Neural cell (in vitro differentiated cells): Measurements from ENCODE around the gene ITGB6. TPM values are rescaled to one million over a fixed set of nuclear protein-coding genes. Genes with fewer than 3 reads are reported as not detected.

Source experiments
- H2AFZ ChIP-seq: fragments of 200-600, 300-800 bp; sonication (generic), shearing (Covaris generic); 2 replicates; pipeline ENCODE4 v1.6.0; 2014; ENCODE audit warnings: low read depth, mild to moderate bottlenecking, antibody characterized with exemption, low read length, moderate library complexity
- H3F3A ChIP-seq: fragments of 200-600 bp; shearing (Covaris generic); 2 replicates; pipeline ENCODE4 v1.6.1; 2016; ENCODE audit warnings: mild to moderate bottlenecking, moderate library complexity, mixed read lengths, antibody characterized with exemption, low read length; ENCODE audit not compliant: insufficient read depth, poor library complexity, severe bottlenecking
- H3K27ac ChIP-seq: fragments of 200-600, 300-800 bp; sonication (generic), shearing (Covaris generic); 2 replicates; pipeline ENCODE4 v1.5.1; 2014; ENCODE audit warnings: mild to moderate bottlenecking, low read length, moderate library complexity
- H3K27me3 ChIP-seq: fragments of 300-800, 200-600 bp; sonication (generic), shearing (Covaris generic); 2 replicates; pipeline ENCODE4 v1.6.0; 2014; ENCODE audit warnings: mild to moderate bottlenecking, low read depth, low read length, moderate library complexity; ENCODE audit not compliant: insufficient read depth
- H3K36me3 ChIP-seq: fragments of 300-800, 200-600 bp; sonication (generic), shearing (Covaris generic); 2 replicates; pipeline ENCODE4 v1.5.1; 2014; ENCODE audit warnings: mild to moderate bottlenecking, antibody characterized with exemption, low read length, moderate library complexity; ENCODE audit not compliant: insufficient read depth
- H3K4me2 ChIP-seq: fragments of 300-800, 200-600 bp; sonication (generic), shearing (Covaris generic); 2 replicates; pipeline ENCODE4 v1.6.0; 2014; ENCODE audit warnings: mild to moderate bottlenecking, low read length
- H3K4me3 ChIP-seq: fragments of 300-800, 200-600 bp; sonication (generic), shearing (Covaris generic); 2 replicates; pipeline ENCODE4 v1.5.1; 2014; ENCODE audit warnings: mild to moderate bottlenecking, low read length, moderate library complexity
- H3K79me2 ChIP-seq: fragments of 200-600 bp; shearing (Covaris generic); replicated peaks from 2 replicates; pipeline ENCODE4 v1.6.0; 2014; ENCODE audit warnings: mild to moderate bottlenecking, low read length, moderate library complexity; ENCODE audit not compliant: insufficient read depth
- H3K9ac ChIP-seq: fragments of 300-800, 200-600 bp; sonication (generic), shearing (Covaris generic); 2 replicates; pipeline ENCODE4 v1.6.1; 2016; ENCODE audit warnings: mild to moderate bottlenecking, low read length, mixed read lengths
- H3K9me2 ChIP-seq: fragments of 200-600 bp; shearing (Covaris generic); 2 replicates; pipeline ENCODE4 v1.6.1; 2016; ENCODE audit warnings: mild to moderate bottlenecking, low read length, mixed read lengths; ENCODE audit not compliant: insufficient read depth
- H3K9me3 ChIP-seq: fragments of 200-600, 300-800 bp; sonication (generic), shearing (Covaris generic); 2 replicates; pipeline ENCODE4 v1.6.1; 2016; ENCODE audit warnings: mild to moderate bottlenecking, mixed run types, low read length, moderate library complexity, mixed read lengths
- H4K20me1 ChIP-seq: fragments of 200-600 bp; shearing (Covaris generic); 2 replicates; pipeline ENCODE4 v1.6.1; 2016; ENCODE audit warnings: mild to moderate bottlenecking, mixed run types; ENCODE audit not compliant: insufficient read depth
- EP300 ChIP-seq: fragments of 450-650 bp; conservative IDR thresholded peaks from 2 replicates; pipeline ENCODE4 v1.6.1; 2014; ENCODE audit warnings: antibody characterized with exemption, mild to moderate bottlenecking, moderate library complexity; ENCODE audit not compliant: poor library complexity, severe bottlenecking
- EZH2 ChIP-seq: fragments of 200-600, 300-800 bp; shearing (Covaris generic), sonication (generic); IDR thresholded peaks from 2 replicates; pipeline ENCODE4 v1.6.1; 2014; ENCODE audit warnings: antibody characterized with exemption, low read length, borderline replicate concordance, mild to moderate bottlenecking; ENCODE audit not compliant: insufficient read depth, poor library complexity, severe bottlenecking
- MXI1 ChIP-seq: fragments of 450-650 bp; conservative IDR thresholded peaks from 2 replicates; pipeline ENCODE4 v1.6.1; 2014; ENCODE audit warnings: antibody characterized with exemption, mild to moderate bottlenecking; ENCODE audit not compliant: poor library complexity, severe bottlenecking
- POLR2AphosphoS5 ChIP-seq: IDR thresholded peaks from 2 replicates; pipeline ENCODE4 v1.6.1; 2012
- RAD21 ChIP-seq: fragments of 450-650 bp; conservative IDR thresholded peaks from 2 replicates; pipeline ENCODE4 v1.6.1; 2014; ENCODE audit warnings: antibody characterized with exemption, mild to moderate bottlenecking, moderate library complexity
- SMC3 ChIP-seq: fragments of 450-650 bp; conservative IDR thresholded peaks from 2 replicates; pipeline ENCODE4 v1.6.1; 2014; ENCODE audit warnings: antibody characterized with exemption, mild to moderate bottlenecking, moderate library complexity; ENCODE audit not compliant: poor library complexity
- TAF1 ChIP-seq: IDR thresholded peaks from 2 replicates; pipeline ENCODE4 v1.6.1; 2012; ENCODE audit warnings: low read depth
- polyA plus RNA-seq: library from polyadenylated mRNA; depleted of rRNA; stranded (reverse); fragments of >200 nt; gene quantifications from 2 replicates; pipeline ENCODE4 v1.2.3, GENCODE V29; 2014
- TF ChIP-seq, protein P1 (sequence below): fragments of 450-650 bp; IDR thresholded peaks from 2 replicates; pipeline ENCODE4 v1.5.1; 2014; ENCODE audit warnings: antibody characterized with exemption, mild to moderate bottlenecking, moderate library complexity; ENCODE audit not compliant: poor library complexity, severe bottlenecking
- TF ChIP-seq, protein P2 (sequence below): IDR thresholded peaks from 2 replicates; pipeline ENCODE4 v1.6.1; 2012; ENCODE audit warnings: borderline replicate concordance

Gene ITGB6
- polyA plus RNA-seq, 1 donor from 2014 or later: 8.3 TPM

DNA sequence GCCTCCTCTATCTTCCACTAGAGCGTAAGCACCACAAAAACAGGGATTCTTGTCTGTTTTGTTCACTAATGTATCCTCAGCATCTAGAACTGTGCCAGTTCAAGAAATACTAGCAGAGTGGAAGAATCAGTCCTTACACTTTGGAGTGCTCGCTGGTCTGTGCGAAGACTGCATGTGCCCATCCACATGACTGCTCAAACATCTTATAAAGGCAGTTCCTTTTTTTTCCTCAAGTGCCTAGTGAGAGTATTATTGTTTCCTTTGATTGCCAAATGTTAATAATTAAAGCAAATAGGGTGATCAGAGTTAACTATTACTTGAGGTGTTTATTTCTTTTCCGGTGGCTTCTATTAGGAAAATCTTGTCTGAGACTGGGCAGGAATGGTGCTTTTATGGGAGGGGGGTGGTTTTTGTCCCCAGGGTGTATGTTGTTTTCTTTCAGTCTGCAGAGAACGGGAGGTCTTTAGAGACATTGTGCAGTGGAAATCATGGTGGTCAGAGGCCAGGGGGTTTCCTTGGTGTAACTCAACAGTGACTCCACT is 45.6 kb upstream of the ITGB6 start:
- Histone ChIP-seq H3K79me2 (no peaks in the 10 kb centered on the region), H3K9me3 (no peaks in the 10 kb centered on the region), H3K27me3 (no peaks in the 10 kb centered on the region), H3K36me3 (no peaks in the 10 kb centered on the region), H3K4me2 (no peak overlapping the region), H3K9me2 (no peaks in the 10 kb centered on the region), H4K20me1 (no peaks in the 10 kb centered on the region), H3K4me3 (no peak overlapping the region), H3F3A (no peaks in the 10 kb centered on the region), H2AFZ (no peak overlapping the region), H3K27ac (no peak overlapping the region), H3K9ac (no peak overlapping the region)
- TF ChIP-seq, protein P1, sequence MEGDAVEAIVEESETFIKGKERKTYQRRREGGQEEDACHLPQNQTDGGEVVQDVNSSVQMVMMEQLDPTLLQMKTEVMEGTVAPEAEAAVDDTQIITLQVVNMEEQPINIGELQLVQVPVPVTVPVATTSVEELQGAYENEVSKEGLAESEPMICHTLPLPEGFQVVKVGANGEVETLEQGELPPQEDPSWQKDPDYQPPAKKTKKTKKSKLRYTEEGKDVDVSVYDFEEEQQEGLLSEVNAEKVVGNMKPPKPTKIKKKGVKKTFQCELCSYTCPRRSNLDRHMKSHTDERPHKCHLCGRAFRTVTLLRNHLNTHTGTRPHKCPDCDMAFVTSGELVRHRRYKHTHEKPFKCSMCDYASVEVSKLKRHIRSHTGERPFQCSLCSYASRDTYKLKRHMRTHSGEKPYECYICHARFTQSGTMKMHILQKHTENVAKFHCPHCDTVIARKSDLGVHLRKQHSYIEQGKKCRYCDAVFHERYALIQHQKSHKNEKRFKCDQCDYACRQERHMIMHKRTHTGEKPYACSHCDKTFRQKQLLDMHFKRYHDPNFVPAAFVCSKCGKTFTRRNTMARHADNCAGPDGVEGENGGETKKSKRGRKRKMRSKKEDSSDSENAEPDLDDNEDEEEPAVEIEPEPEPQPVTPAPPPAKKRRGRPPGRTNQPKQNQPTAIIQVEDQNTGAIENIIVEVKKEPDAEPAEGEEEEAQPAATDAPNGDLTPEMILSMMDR: no peak
- TF ChIP-seq POLR2AphosphoS5: no peak
- no peak for TF ChIP-seq TAF1

DNA sequence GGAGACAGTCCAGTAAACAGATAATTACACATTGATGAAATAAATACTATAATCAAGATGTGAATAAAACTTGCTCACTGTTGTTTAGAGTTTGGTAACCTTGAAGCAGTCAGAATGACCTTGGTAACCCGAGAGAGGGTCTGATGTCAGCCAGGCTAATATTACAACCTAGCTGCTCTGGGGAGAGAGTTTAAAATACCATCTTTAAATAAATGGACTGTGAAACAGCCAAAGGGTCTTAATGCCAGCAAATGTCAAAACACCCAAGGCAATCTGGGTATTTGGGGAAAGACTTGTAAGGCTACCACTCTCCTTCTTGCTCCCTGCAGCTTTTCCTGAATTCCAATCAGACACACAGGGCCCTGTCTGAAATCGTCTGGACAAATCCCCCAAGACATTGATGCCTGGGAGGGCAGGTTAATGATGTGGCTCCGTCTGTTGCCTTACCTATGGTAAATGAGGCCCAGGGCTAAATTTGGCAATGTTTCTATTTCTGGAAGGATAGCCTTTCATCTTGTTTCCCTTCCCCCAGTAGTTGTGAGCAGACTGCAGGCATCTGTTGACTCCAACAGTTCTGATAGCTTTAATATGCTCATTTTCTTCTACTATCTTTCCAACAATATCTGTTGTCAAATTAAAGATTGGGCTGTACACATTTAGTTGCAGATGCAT is 43.0 kb upstream of the ITGB6 start:
- H3K4me2 ChIP-seq: no peak overlapping the region
- no peak for TF ChIP-seq MXI1

DNA sequence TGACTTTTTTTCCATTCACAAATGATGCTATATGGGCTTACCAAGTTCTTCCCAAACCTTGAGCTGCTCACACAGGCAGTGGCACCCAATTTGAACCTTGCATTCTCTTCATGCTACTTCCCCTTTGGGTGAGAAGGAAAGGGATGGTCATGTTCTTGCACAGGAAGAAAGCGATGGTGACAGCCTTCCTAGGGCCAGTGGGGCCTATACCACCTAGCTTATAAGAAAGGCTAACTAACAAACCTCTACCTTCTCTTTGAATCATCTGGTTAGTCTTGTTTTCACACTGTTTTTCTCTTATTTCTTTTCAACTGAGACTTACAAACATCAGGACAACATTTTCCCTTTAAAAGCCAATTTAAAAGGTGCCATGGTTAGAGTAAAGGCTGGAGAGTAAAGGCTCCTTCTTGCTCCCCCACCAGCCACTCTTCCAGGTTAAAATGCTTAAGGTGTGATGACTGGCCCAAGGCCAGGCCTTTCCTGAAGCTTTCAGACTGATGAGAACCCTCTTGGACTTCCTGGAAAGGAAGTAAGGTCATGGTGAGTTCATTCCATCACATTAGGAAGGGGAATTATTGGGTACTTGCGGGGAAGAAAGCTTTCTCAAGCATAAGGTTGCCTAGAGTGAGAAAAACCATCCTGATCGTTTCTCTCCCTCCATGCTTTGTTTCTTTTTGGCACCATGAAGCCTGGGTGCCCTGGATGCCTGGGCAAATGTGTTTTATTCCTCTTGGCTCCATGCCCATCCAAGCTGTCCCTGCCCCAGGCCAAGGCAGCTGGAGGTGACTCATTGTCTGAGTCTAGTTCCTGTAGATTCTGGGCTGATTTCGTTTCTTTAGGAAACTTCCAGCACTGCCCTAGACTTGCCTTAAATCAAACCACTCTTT is 41.4 kb upstream of the ITGB6 start:
- Histone ChIP-seq H3K9me2 (no peaks in the 10 kb centered on the region), H3K4me2 (no peak overlapping the region), H3K36me3 (no peaks in the 10 kb centered on the region), H3K4me3 (no peak overlapping the region), H3K9me3 (no peaks in the 10 kb centered on the region), H3K79me2 (no peaks in the 10 kb centered on the region), H4K20me1 (no peaks in the 10 kb centered on the region), H3K27me3 (no peaks in the 10 kb centered on the region), H3F3A (no peaks in the 10 kb centered on the region), H3K27ac (no peak overlapping the region), H3K9ac (no peak overlapping the region), H2AFZ (no peak overlapping the region)
- TF ChIP-seq, protein P1: no peak
- TF ChIP-seq EZH2 (no peak), TAF1 (no peak), SMC3 (no peak), RAD21 (no peak), MXI1 (no peak), EP300 (no peak)
- TF ChIP-seq, protein P2, sequence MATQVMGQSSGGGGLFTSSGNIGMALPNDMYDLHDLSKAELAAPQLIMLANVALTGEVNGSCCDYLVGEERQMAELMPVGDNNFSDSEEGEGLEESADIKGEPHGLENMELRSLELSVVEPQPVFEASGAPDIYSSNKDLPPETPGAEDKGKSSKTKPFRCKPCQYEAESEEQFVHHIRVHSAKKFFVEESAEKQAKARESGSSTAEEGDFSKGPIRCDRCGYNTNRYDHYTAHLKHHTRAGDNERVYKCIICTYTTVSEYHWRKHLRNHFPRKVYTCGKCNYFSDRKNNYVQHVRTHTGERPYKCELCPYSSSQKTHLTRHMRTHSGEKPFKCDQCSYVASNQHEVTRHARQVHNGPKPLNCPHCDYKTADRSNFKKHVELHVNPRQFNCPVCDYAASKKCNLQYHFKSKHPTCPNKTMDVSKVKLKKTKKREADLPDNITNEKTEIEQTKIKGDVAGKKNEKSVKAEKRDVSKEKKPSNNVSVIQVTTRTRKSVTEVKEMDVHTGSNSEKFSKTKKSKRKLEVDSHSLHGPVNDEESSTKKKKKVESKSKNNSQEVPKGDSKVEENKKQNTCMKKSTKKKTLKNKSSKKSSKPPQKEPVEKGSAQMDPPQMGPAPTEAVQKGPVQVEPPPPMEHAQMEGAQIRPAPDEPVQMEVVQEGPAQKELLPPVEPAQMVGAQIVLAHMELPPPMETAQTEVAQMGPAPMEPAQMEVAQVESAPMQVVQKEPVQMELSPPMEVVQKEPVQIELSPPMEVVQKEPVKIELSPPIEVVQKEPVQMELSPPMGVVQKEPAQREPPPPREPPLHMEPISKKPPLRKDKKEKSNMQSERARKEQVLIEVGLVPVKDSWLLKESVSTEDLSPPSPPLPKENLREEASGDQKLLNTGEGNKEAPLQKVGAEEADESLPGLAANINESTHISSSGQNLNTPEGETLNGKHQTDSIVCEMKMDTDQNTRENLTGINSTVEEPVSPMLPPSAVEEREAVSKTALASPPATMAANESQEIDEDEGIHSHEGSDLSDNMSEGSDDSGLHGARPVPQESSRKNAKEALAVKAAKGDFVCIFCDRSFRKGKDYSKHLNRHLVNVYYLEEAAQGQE: no peak

More for the DNA sequence above, 43.0 kb upstream of the ITGB6 start:
- no peaks in the 10 kb centered on the region for H3K36me3 ChIP-seq
- no peaks in the 10 kb centered on the region for H3K79me2 ChIP-seq
- H3K4me3 ChIP-seq: no peak overlapping the region
- no peaks in the 10 kb centered on the region for H3K27me3 ChIP-seq
- H3F3A ChIP-seq: no peaks in the 10 kb centered on the region
- H4K20me1 ChIP-seq: no peaks in the 10 kb centered on the region
- H3K9ac ChIP-seq: no peak overlapping the region
- H3K9me3 ChIP-seq: no peaks in the 10 kb centered on the region
- H2AFZ ChIP-seq: no peak overlapping the region
- no peak overlapping the region for H3K27ac ChIP-seq
- no peaks in the 10 kb centered on the region for H3K9me2 ChIP-seq
